ES-I3 (cell line): Measurements from ENCODE around the gene MOB2.

Experiments
- H3K36me3 ChIP-seq: 2 replicates; pipeline ENCODE4 v1.6.1; 2013; ENCODE audit warnings: mild to moderate bottlenecking, low read length, control low read depth, moderate library complexity; ENCODE audit not compliant: insufficient read depth
- H3K4me1 ChIP-seq: 2 replicates; pipeline ENCODE4 v1.6.1; 2013; ENCODE audit warnings: mild to moderate bottlenecking, control low read depth, low read length; ENCODE audit not compliant: insufficient read depth
- H3K9ac ChIP-seq: 2 replicates; pipeline ENCODE4 v1.6.1; 2013; ENCODE audit warnings: low read depth, mild to moderate bottlenecking, low read length, moderate library complexity
- H3K9me3 ChIP-seq: 2 replicates; pipeline ENCODE4 v1.6.1; 2013; ENCODE audit warnings: mild to moderate bottlenecking, low read length, moderate library complexity; ENCODE audit not compliant: control insufficient read depth, insufficient read depth

MOB2 gene

GRCh38 chr11:1486054-1486825 is at the start of gene MOB2:
Gene MOB2 (minus strand): TSS chr11:1486779. CDS start chr11:1486556, 223 bp downstream.
- Histone ChIP-seq H3K9me3 (no peaks in the 10 kb centered on the region), H3K4me1 (no peaks in the 10 kb centered on the region), H3K36me3 (no peaks in the 10 kb centered on the region), H3K9ac (no peak within 1 kb of the TSS)

DNA sequence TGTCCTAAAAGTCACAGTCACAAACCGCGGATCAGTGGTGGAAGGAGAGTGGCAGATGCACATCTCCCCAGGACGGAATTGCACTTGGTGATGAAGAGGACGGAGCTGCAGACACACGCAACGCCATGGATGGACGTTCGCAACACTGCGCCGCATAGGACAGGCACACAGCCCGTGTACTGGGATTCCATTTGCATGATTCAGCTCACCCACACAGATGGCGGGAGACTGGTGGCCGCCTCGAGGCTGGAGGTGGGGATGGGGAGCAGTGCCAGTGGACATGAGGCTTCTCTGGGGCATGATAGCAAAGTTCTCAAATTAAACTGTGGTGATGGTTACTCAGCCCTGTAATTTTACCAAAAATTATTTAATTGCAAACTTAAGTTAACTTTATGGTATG is 48.1 kb upstream of the MOB2 start:
- Histone ChIP-seq H3K36me3 (no peaks in the 10 kb centered on the region), H3K4me1 (no peaks in the 10 kb centered on the region), H3K9me3 (no peaks in the 10 kb centered on the region), H3K9ac (no peak overlapping the region)

- no peaks in the 10 kb centered on the region for H3K9me3 ChIP-seq
- H3K9ac ChIP-seq = no peak overlapping the region
- no peaks in the 10 kb centered on the region for H3K36me3 ChIP-seq
- no peaks in the 10 kb centered on the region for H3K4me1 ChIP-seq
Observed at GRCh38 chr11:1534171-1534570, 47.6 kb upstream of the MOB2 start.

DNA sequence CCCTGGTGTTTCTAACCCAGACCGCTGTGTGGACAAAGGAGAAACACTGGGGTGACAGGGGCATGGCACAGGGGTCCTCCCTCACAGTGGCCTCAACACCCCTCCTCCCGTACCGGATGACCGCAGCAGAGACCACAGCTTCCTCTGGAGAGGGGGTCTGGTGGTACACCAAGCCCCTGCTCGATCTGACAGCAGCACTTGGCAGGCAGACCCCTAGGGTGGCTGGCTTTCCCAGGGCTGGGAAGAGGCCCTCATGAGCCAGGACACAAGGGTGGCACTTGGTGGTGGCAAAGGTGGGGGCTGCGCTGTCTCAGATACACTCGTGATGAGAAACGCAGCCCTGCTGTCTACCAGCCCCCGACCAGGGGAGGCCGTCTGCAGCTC is 46.8 kb upstream of the MOB2 start:
- Histone ChIP-seq H3K9me3 (no peaks in the 10 kb centered on the region), H3K4me1 (no peaks in the 10 kb centered on the region), H3K36me3 (no peaks in the 10 kb centered on the region), H3K9ac (no peak overlapping the region)

GRCh38 chr11:1532606-1533341 is 46.2 kb upstream of the MOB2 start:
- Histone ChIP-seq H3K9me3 (no peaks in the 10 kb centered on the region), H3K9ac (no peak overlapping the region), H3K4me1 (no peaks in the 10 kb centered on the region), H3K36me3 (no peaks in the 10 kb centered on the region)

DNA sequence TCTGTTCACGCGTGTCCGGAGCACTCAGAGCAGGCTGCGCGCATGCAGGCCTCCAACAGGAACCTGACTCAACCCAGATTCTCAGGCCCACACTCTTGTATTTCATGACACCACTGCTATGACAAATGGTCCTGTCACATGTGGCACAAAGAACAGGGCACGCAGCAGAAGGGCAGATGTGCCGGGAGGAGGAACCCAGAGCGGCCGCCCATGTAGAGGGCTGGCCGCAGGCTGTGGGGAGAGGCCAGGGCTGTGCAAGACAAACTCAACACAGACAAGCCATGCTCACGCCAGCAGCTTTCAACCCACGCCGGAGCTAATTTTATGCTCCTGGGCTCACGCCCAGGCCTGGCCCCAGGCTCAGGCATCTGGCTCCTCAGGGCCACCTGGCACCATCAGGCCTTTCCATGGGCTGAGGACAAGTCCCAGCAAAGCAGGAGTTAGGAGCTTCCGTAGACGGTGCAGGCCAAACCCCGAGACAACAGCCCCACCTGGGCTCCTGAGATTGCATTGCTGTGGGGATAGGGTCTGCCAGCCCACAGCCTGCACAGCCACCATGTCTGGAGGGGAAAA is 45.5 kb upstream of the MOB2 start:
- H3K36me3 ChIP-seq = no peaks in the 10 kb centered on the region
- H3K9me3 ChIP-seq = no peaks in the 10 kb centered on the region
- H3K4me1 ChIP-seq = no peaks in the 10 kb centered on the region
- no peak overlapping the region for H3K9ac ChIP-seq

- H3K9ac ChIP-seq = no peak overlapping the region
- no peaks in the 10 kb centered on the region for H3K36me3 ChIP-seq
- no peaks in the 10 kb centered on the region for H3K9me3 ChIP-seq
- H3K4me1 ChIP-seq = no peaks in the 10 kb centered on the region
Observed at GRCh38 chr11:1531449-1532013, 45.0 kb upstream of the MOB2 start.

GRCh38 chr11:1530686-1531448 is 44.3 kb upstream of the MOB2 start:
- no peaks in the 10 kb centered on the region for H3K9me3 ChIP-seq
- H3K9ac ChIP-seq = no peak overlapping the region
- no peaks in the 10 kb centered on the region for H3K4me1 ChIP-seq
- H3K36me3 ChIP-seq = no peaks in the 10 kb centered on the region

DNA sequence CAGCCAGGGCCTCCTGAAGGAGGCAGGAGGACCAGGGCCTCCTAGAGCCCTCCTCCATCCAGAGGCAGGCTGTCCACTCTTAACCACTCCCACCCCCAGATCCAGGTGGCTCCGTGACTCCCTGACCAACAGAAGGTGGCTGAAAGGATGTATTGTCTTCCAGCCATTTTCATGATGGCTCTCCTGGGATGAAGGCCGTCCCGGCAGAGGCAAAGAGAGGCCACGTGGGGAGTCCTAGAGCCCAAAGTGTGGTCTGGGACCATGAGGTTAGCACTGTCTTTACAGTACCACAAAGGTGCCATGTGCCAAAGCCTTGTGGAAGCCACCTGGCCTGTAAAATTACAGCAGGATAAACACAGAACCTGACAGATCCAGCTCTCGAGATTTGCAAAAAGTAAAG is 43.2 kb upstream of the MOB2 start:
- Histone ChIP-seq H3K9me3 (no peaks in the 10 kb centered on the region), H3K9ac (no peak overlapping the region), H3K36me3 (no peaks in the 10 kb centered on the region), H3K4me1 (no peaks in the 10 kb centered on the region)

DNA sequence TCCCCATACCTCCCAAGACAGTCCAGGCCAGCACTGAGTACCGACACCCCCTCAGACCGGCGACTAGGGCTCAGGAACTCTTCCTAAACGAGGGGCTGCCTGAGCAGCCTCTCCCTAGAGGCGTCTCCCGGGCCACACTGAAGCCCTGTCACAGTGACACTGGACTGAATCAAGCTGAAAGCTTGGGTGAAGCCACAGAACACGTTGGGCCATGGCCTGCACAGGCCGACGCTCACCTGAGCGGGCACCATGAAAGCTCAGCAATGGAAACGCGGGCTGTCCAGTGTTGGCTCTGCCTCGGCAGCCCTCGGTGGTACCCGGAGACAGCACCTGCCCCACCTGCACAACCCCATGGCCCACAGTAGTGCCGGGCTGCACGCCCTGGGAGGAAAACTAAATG is 42.7 kb upstream of the MOB2 start:
- Histone ChIP-seq H3K9ac (no peak overlapping the region), H3K36me3 (no peaks in the 10 kb centered on the region), H3K9me3 (no peaks in the 10 kb centered on the region), H3K4me1 (no peaks in the 10 kb centered on the region)

- Histone ChIP-seq H3K4me1 (no peaks in the 10 kb centered on the region), H3K9me3 (no peaks in the 10 kb centered on the region), H3K36me3 (no peaks in the 10 kb centered on the region), H3K9ac (no peak overlapping the region)
Observed at GRCh38 chr11:1528710-1529109, 42.1 kb upstream of the MOB2 start.

- Histone ChIP-seq H3K4me1 (no peaks in the 10 kb centered on the region), H3K9ac (no peak overlapping the region), H3K36me3 (no peaks in the 10 kb centered on the region), H3K9me3 (no peaks in the 10 kb centered on the region)
Observed at GRCh38 chr11:1526785-1527184, 40.2 kb upstream of the MOB2 start.

DNA sequence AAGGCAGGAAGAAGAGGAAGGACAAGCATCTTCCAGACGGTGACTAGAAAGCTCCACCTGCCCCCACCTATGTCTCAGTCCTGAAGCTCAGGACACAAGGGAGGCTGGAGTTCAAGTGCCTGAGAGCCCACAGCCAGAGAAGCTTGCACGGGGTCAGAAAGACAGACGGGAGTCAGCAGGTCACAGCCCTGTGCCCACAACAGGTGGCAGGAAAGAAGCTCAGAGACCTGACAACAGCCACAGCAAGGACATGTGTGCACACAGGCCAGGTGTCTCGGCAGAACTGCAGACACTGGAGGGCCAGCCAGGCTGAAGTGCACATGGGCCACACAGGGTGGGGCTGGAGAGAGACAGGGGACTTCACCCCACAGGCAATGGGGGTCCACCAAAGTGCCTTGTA is 37.2 kb upstream of the MOB2 start:
- H3K9ac ChIP-seq = no peak overlapping the region
- no peaks in the 10 kb centered on the region for H3K36me3 ChIP-seq
- H3K4me1 ChIP-seq = no peaks in the 10 kb centered on the region
- H3K9me3 ChIP-seq = no peaks in the 10 kb centered on the region

DNA sequence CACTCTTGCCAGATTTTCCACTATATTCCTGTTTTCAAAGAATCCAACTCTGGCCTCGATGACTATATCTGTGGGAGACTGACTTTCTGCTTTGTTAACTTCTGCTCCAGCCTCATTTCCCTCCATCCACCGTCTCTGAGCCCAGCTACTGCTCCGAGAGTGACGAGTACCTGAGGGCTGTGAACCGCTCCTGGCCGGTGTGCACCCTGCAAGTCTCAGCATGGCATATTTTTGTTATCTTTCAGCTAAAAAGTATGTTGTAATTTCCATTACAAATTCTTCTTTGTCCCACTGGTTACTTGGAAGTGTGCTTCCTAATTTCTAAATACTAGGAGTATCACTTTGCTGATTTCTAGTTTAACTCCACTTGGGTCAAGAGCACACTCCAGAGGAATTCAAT is 36.5 kb upstream of the MOB2 start:
- H3K4me1 ChIP-seq = no peaks in the 10 kb centered on the region
- no peaks in the 10 kb centered on the region for H3K36me3 ChIP-seq
- no peaks in the 10 kb centered on the region for H3K9me3 ChIP-seq
- no peak overlapping the region for H3K9ac ChIP-seq
